Measurements from ENCODE around the gene RBM7. TPM values are rescaled to one million over a fixed set of nuclear protein-coding genes. Genes with fewer than 3 reads are reported as not detected.

Gene RBM7, protein sequence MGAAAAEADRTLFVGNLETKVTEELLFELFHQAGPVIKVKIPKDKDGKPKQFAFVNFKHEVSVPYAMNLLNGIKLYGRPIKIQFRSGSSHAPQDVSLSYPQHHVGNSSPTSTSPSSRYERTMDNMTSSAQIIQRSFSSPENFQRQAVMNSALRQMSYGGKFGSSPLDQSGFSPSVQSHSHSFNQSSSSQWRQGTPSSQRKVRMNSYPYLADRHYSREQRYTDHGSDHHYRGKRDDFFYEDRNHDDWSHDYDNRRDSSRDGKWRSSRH
- total RNA-seq = 10 to 100 TPM; 21.4 to 33.3 (median 23.4) TPM

DNA sequence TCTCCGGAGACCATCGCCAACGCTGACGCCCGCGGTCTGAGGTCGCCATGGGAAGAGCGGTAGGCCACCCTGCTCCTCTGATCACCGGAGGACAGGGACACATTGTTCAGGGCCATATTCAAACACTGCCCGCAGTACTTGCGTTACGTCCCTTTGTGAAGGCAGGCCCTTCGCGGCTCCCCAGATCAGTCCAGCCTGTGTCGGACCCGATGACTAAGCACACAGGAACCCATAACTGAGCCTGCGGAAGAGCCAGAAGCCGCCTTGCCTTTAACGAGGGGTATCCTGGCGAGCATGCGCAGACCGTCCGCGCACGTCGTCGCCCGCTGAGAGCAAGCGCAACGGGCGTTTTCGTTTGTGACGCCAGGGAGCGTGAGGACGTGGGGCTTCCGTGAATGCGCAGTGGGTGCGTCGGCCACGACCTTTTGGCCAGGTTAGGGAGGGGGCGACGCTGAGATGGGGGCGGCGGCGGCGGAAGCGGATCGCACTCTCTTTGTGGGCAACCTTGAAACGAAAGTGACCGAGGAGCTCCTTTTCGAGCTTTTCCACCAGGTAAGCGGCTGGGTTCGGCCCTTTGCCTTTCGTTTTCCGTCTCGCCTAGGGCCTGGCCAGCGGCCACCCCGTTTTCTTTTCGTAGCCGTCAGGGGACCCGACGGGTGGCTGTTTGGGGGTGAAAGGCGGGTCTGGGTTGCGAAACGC lies at the start of gene RBM7, which contains the start of gene C11orf71:
RBM7 (plus strand) TSS at position 451 of the 699 bp plus-strand sequence; CDS start at position 457, 6 bp downstream.
C11orf71 (minus strand) TSS at position 296 of the 699 bp plus-strand sequence; CDS start at position 116, 180 bp downstream.
- TF ChIP-seq, protein P1, sequence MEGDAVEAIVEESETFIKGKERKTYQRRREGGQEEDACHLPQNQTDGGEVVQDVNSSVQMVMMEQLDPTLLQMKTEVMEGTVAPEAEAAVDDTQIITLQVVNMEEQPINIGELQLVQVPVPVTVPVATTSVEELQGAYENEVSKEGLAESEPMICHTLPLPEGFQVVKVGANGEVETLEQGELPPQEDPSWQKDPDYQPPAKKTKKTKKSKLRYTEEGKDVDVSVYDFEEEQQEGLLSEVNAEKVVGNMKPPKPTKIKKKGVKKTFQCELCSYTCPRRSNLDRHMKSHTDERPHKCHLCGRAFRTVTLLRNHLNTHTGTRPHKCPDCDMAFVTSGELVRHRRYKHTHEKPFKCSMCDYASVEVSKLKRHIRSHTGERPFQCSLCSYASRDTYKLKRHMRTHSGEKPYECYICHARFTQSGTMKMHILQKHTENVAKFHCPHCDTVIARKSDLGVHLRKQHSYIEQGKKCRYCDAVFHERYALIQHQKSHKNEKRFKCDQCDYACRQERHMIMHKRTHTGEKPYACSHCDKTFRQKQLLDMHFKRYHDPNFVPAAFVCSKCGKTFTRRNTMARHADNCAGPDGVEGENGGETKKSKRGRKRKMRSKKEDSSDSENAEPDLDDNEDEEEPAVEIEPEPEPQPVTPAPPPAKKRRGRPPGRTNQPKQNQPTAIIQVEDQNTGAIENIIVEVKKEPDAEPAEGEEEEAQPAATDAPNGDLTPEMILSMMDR (IDR thresholded peaks at IDR 0.05) = no peak
- DNase-seq (ENCODE audit: low spot score) = peak; percentile 93
- ATAC-seq (ENCODE audit: low FRiP score) = peak; percentile 98

DNA sequence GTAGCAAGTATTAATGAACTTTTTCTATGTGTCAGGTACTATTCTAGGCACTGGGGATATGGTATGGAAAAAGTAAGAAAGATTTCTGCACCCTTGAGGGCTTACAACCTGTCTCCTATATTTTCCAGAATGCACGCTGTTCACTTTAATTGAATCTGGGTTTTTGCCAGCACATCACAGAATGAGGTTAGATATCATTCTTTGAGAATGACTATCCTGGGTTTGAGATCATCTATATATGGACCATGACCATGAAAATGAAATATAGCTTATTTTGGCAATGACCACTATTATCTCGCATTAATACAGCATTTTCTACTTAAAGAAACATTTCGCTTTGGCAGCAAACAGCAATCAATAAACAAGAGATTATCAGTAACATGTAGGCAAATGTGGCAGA lies 47.0 kb upstream of the RBM7 start:
- DNase-seq (ENCODE audit: low spot score) (no peak), ATAC-seq (ENCODE audit: low FRiP score) (no peak)
- TF ChIP-seq, protein P1 (IDR thresholded peaks at IDR 0.05) = no peak

DNA sequence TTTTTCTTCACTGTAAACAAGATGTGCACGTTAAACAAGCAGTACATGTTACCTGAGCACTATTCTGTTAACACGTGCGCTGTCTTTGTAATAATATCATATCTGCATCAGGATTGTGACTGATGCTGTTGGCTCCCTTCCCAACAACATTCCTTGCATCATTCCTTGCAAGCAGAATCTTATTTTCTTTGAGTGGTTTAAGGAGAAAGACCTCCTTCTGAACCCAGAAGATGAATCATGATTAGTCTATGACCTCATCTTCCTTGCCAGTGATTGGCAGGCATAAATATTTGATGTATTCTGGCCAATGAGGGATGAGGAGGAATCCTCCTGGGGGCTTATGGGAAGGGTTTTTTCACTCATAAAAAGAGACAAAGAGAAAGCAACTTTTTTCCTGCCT lies 46.4 kb upstream of the RBM7 start:
- DNase-seq (ENCODE audit: low spot score) = no peak
- no peak for ATAC-seq (ENCODE audit: low FRiP score)
- TF ChIP-seq, protein P1 (IDR thresholded peaks at IDR 0.05) = no peak

DNA sequence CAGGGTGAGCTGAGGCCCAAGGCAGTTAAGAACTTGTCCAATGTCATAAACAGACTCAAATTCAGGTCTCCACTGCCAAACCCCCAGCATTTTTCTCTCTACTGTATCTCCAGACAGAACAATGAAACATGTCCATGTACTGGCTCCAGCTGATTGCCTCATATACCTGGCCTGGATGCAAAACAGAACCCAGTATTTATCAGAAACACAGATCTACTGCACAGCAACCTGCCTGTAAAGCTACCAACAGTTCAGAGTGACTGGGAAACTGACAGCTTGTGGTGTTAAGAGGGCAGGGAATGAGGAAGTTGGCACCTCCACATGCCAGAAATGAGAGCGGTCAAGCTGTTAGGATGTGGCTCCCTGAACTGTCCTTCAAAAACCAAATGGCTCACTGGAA lies 41.8 kb upstream of the RBM7 start:
- no peak for DNase-seq (ENCODE audit: low spot score)
- no peak for ATAC-seq (ENCODE audit: low FRiP score)
- TF ChIP-seq, protein P1 (IDR thresholded peaks at IDR 0.05) = no peak

DNA sequence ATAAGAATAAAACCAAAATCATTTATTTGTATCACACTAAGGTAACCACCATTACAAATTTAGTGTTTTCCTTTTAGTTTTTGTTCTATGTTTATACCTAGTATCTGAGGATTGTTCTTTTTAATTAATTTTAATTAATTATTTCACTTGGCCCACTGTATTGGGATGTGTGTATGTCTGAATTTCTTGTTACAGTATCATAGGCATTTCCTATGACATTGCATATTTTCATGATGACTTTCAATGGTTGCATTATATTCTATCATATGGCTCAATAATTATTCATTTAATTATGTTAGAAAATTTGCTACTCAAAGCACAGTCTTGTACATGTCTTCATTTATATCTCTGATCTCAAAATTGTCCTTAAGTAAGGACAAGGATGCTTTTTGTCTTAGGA lies 41.1 kb upstream of the RBM7 start:
- TF ChIP-seq, protein P1 (IDR thresholded peaks at IDR 0.05) = no peak
- ATAC-seq (ENCODE audit: low FRiP score) (no peak), DNase-seq (ENCODE audit: low spot score) (no peak)

DNA sequence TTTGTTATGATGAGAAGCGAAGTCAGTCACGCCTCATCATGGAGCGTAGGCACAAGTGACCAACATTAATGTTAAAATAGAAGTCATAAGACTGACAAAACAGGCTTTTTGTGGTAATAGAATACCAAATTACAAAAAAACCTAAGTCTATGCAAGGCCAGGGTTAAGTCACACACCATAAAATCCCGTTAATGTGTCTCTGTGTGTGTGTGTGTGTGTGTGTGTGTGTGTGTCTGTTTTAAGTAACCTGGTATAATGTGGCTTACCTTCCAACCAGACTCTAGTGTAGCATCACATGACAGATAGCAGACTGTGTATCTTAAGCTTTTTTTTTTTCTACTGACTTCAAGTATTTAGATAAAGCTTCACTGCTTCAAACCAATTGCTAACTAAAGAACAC lies 38.1 kb upstream of the RBM7 start:
- DNase-seq (ENCODE audit: low spot score) (no peak), ATAC-seq (ENCODE audit: low FRiP score) (no peak)
- TF ChIP-seq, protein P1 (IDR thresholded peaks at IDR 0.05) = no peak
